K562 (cell line): ENCODE measurements around the gene MACROD2. TPM values are rescaled to one million over a fixed set of nuclear protein-coding genes. Genes with fewer than 3 reads are reported as not detected.
"Not testable (repeated sequence)": the region's sequence is repeated elsewhere in the genome, so short reads cannot be mapped to it uniquely, and the experiment has no call there.

Experiments
- ATAC-seq: fragments of 200-7000 bp; cut with Tn5 transposase; 3 replicates; pipeline ENCODE4 v1.9.1; 2020; ENCODE audit warnings: moderate library complexity
- BruUV-seq: library from RNA; stranded (reverse); fragments of 400-500 nt; replicated peaks from 2 replicates; lab custom pipeline; 2021; lab: Mats Ljungman, UMichigan
- CTCF ChIA-PET: fragments of 300-600 bp; formaldehyde crosslinking; extraction: SDS; loops from one replicate; lab custom pipeline; 2021; ENCODE audit warnings: low intra/inter-chr PET ratio; lab: Yijun Ruan, JAX
- POLR2A ChIA-PET: fragments of 300-600, 350-650 bp; sonication (Branson Sonifier 250); formaldehyde crosslinking; extraction: SDS; loops from one replicate; lab custom pipeline; 2021; ENCODE audit warnings: antibody characterized with exemption, inconsistent platforms; lab: Yijun Ruan, JAX
- DNase-seq, 4 experiments: peaks; one replicate each; pipeline versions ENCODE4 v3.0.0 to v3.0.0-alpha.2; 2011 to 2018; ENCODE audit warnings: low spot score in 3 of 4, mixed read lengths in 3 of 4; ENCODE audit errors: extremely low read depth in 1 of 4
- FAIRE-seq: peaks from 2 replicates; lab custom pipeline; 2011; peaks lifted over from hg19 to GRCh38; lab: Jason Lieb, UNC
- H2AFZ ChIP-seq: 2 replicates; pipeline ENCODE4 v1.6.0; 2011; ENCODE audit warnings: low read depth, low read length, control low read depth, inconsistent platforms
- H3K27ac ChIP-seq: fragments of 200-600 bp; 3 replicates; pipeline ENCODE4 v1.8.0; 2011; ENCODE audit warnings: low read depth, mild to moderate bottlenecking, control low read depth, inconsistent platforms, low read length, moderate library complexity, mixed read lengths; ENCODE audit errors: extremely low read depth
- H3K27me3 ChIP-seq, 2 experiments: fragments of 300-600 bp in 1 of 2; 2 replicates in 1 of 2; 3 replicates in 1 of 2; pipeline versions ENCODE4 v1.6.0 to v1.8.0; 2011; ENCODE audit warnings: inconsistent platforms in 2 of 2, low read length in 2 of 2, mild to moderate bottlenecking in 1 of 2, mixed read lengths in 1 of 2, moderate library complexity in 1 of 2; ENCODE audit not compliant: control insufficient read depth in 2 of 2, insufficient read depth in 2 of 2
- H3K36me3 ChIP-seq: fragments of 300-600 bp; 3 replicates; pipeline ENCODE4 v1.8.0; 2011; ENCODE audit warnings: mild to moderate bottlenecking, low read length, inconsistent platforms; ENCODE audit not compliant: control insufficient read depth, insufficient read depth
- H3K4me1 ChIP-seq, 2 experiments: fragments of 200-600 bp in 1 of 2; replicated peaks in 1 of 2; 2 replicates in 1 of 2; 3 replicates in 1 of 2; pipeline versions ENCODE4 v1.5.1 to v1.8.0; 2011; ENCODE audit warnings: inconsistent platforms in 2 of 2, low read length in 2 of 2, mild to moderate bottlenecking in 1 of 2, mixed read lengths in 1 of 2, moderate library complexity in 1 of 2; ENCODE audit not compliant: control insufficient read depth in 2 of 2, insufficient read depth in 2 of 2
- H3K4me2 ChIP-seq: 2 replicates; pipeline ENCODE4 v1.6.1; 2011; ENCODE audit warnings: low read length, control low read depth, inconsistent platforms, mixed read lengths; ENCODE audit not compliant: insufficient read depth
- H3K4me3 ChIP-seq: fragments of 200-600 bp; sonication (generic), shearing (Covaris generic); 2 replicates; pipeline ENCODE4 v1.5.1; 2016; ENCODE audit warnings: control low read depth, inconsistent platforms
- H3K79me2 ChIP-seq: fragments of 200-600 bp; 3 replicates; pipeline ENCODE4 v1.8.0; 2011; ENCODE audit warnings: low read length, inconsistent platforms; ENCODE audit not compliant: control insufficient read depth, insufficient read depth
- H3K9ac ChIP-seq, 2 experiments: 2 replicates each; pipeline versions ENCODE4 v1.6.0 to v1.6.1; 2011; ENCODE audit warnings: low read depth in 2 of 2, low read length in 2 of 2, control low read depth in 1 of 2, inconsistent platforms in 1 of 2, mild to moderate bottlenecking in 1 of 2, mixed read lengths in 1 of 2; ENCODE audit not compliant: insufficient read depth in 1 of 2
- H3K9me1 ChIP-seq: one replicate; pipeline ENCODE4 v1.6.0; 2011; ENCODE audit warnings: inconsistent platforms, mild to moderate bottlenecking, low read length, moderate library complexity; ENCODE audit not compliant: control insufficient read depth, insufficient read depth
- H3K9me3 ChIP-seq: replicated peaks from 2 replicates; pipeline ENCODE4 v1.5.1; 2011; ENCODE audit warnings: low read depth, low read length, inconsistent platforms; ENCODE audit not compliant: control insufficient read depth, insufficient read depth
- H4K20me1 ChIP-seq: replicated peaks from 2 replicates; pipeline ENCODE4 v1.6.1; 2011; ENCODE audit warnings: low read length, inconsistent platforms, mixed read lengths; ENCODE audit not compliant: control insufficient read depth, insufficient read depth
- CEBPG ChIP-seq, 3 experiments: fragments of 200-800 bp in 1 of 3; sonication (Bioruptor generic) in 1 of 3; sonication (generic) in 1 of 3; formaldehyde crosslinking in 1 of 3; IDR thresholded peaks in 2 of 3; conservative IDR thresholded peaks in 1 of 3; 2 replicates each; pipeline versions ENCODE4 v1.6.1 to v1.8.0; 2016 to 2022; ENCODE audit warnings: missing compliant biosample characterization in 2 of 3, missing genetic modification characterization in 2 of 3, mild to moderate bottlenecking in 1 of 3, missing genetic modification reagents in 1 of 3
- GTF2A2 ChIP-seq: IDR thresholded peaks from 2 replicates; pipeline ENCODE4 v1.6.1; 2016; ENCODE audit warnings: mild to moderate bottlenecking, missing genetic modification characterization, missing compliant biosample characterization
- NFIC ChIP-seq: fragments of 450-650 bp; IDR thresholded peaks from 2 replicates; pipeline ENCODE4 v1.6.1; 2017; ENCODE audit warnings: mild to moderate bottlenecking, inconsistent platforms
- RBM34 ChIP-seq: fragments of 200-400 bp; formaldehyde crosslinking; IDR thresholded peaks from 2 replicates; pipeline ENCODE4 v1.6.1; 2018; ENCODE audit warnings: low read length, borderline replicate concordance; ENCODE audit not compliant: insufficient read depth
- SMARCA5 ChIP-seq: fragments of 450-650 bp; IDR thresholded peaks from 2 replicates; pipeline ENCODE4 v1.6.1; 2016
- ZNF407 ChIP-seq: fragments of 450-650 bp; IDR thresholded peaks from 2 replicates; pipeline ENCODE4 v1.6.1; 2016; ENCODE audit warnings: low read depth
- WGBS: fragments of 100-300 bp; shearing (Covaris generic); methylation state at CpG from one replicate; pipeline ENCODE4 v1.1.6; 2016; ENCODE audit warnings: low coverage, mixed read lengths; ENCODE audit not compliant: insufficient coverage; ENCODE audit errors: missing lambda C conversion rate; 5-methylcytosine and 5-hydroxymethylcytosine counted together
- in situ Hi-C: fragments of 300-500 bp; cut with MboI; formaldehyde crosslinking; loops from 4 replicates; pipeline ENCODE4 v1.15.0; 2018; ENCODE audit warnings: inconsistent platforms, mixed read lengths
- intact Hi-C: fragments of 100-400 bp; cut with micrococcal nuclease; formaldehyde crosslinking; loops from 2 replicates; pipeline ENCODE4 v1.14.2; 2022
- polyA plus RNA-seq, 8 experiments: library from polyadenylated mRNA; depleted of rRNA in 4 of 8; stranded (reverse) in 5 of 8; unstranded in 3 of 8; fragments of >200 nt; fragmentation: Nextera tagmentation in 2 of 8; fragmentation: Illumina TruSeq in 1 of 8; extraction: Ambion mirVana in 2 of 8; extraction: Trizol in 1 of 8; gene quantifications; 2 replicates each; pipeline versions ENCODE4 v1.2.1 to v1.2.3, GENCODE V29; 2011 to 2014; ENCODE audit warnings: inconsistent platforms in 1 of 8, missing spikeins in 1 of 8
- total RNA-seq, 7 experiments: library from RNA; depleted of rRNA in 6 of 7; stranded (reverse); fragments of >200 nt in 6 of 7; fragmentation: Illumina TruSeq in 2 of 7; extraction: Trizol in 2 of 7; gene quantifications; 2 replicates each; pipeline versions ENCODE4 v1.2.1 to v1.2.3, GENCODE V29; 2011 to 2021; ENCODE audit warnings: low replicate concordance in 1 of 7

Gene MACROD2
- total and polyA plus RNA-seq, 9 of the 15 experiments (the other 6 are each of a cell fraction or from before 2014, with no cell fraction given): not detected

GRCh38 chr20:14033310-14033709 is 38.0 kb downstream of the MACROD2 start (continued):
- TF ChIP-seq SMARCA5 (no peak), ZNF407 (no peak)
- TF ChIP-seq, all 486 proteins: peak for 0

- H3K36me3 ChIP-seq: no peaks in the 10 kb centered on the region
- H3K27me3 ChIP-seq: no peaks in the 10 kb centered on the region
- no TSS peak for BruUV-seq
- H3K4me2 ChIP-seq: no peak overlapping the region
- H3K9me3 ChIP-seq: no peaks in the 10 kb centered on the region
- no peaks in the 10 kb centered on the region for H3K4me1 ChIP-seq
- no peak overlapping the region for H3K4me3 ChIP-seq
- POLR2A ChIA-PET: no interaction called here
- 0% methylated on average over 7 of the region's 7 CpGs for WGBS
- H2AFZ ChIP-seq: no peak overlapping the region
- no peaks in the 10 kb centered on the region for H3K9me1 ChIP-seq
- no peak for DNase-seq
- in situ Hi-C loops (no loop called here), intact Hi-C loops (no loop called here)
- H3K27ac ChIP-seq: no peak overlapping the region
- H4K20me1 ChIP-seq: no peaks in the 10 kb centered on the region
- H3K79me2 ChIP-seq: no peaks in the 10 kb centered on the region
- FAIRE-seq: no peak
- CTCF ChIA-PET: interaction anchor here (0.7 kb wide), 1 partner anchor 136 kb away, joined by 3 read pairs; no protein-coding TSS in a partner anchor
- H3K9ac ChIP-seq: no peak overlapping the region
- TF ChIP-seq NFIC (peak; percentile 9; the same call in 1 of the 2 replicates), CEBPG (CRISPR knock-in tag; IDR thresholded peaks at IDR 0.05) (no peak), CEBPG (tag; conservative IDR thresholded peaks at IDR 0.05 in 1 of 2, IDR thresholded peaks at IDR 0.05 in 1 of 2) (no peak), RBM34 (no peak), GTF2A2 (no peak)
- ATAC-seq: no peak
Observed at GRCh38 chr20:14036567-14036966, 41.3 kb downstream of the MACROD2 start.

GRCh38 chr20:14044712-14045276 is 49.5 kb downstream of the MACROD2 start:
- H3K9ac ChIP-seq, DNase-seq, ATAC-seq, H3K4me2 ChIP-seq, H3K27ac ChIP-seq, POLR2A ChIA-PET, H3K4me3 ChIP-seq, H3K27me3 ChIP-seq, H4K20me1 ChIP-seq, H2AFZ ChIP-seq, intact Hi-C loops, CTCF ChIA-PET, H3K9me1 ChIP-seq, in situ Hi-C loops, H3K9me3 ChIP-seq, FAIRE-seq, H3K79me2 ChIP-seq, BruUV-seq, H3K36me3 ChIP-seq, H3K4me1 ChIP-seq: not testable (repeated sequence)
- under 1% methylated on average over 15 of the region's 28 CpGs for WGBS
